ENCODE results near the gene CPZ. TPM values are rescaled to one million over a fixed set of nuclear protein-coding genes. Genes with fewer than 3 reads are reported as not detected.

CPZ gene
- total and polyA plus RNA-seq, 2 experiments from 2014 or later, result 13.4 to 19.0 TPM

DNA sequence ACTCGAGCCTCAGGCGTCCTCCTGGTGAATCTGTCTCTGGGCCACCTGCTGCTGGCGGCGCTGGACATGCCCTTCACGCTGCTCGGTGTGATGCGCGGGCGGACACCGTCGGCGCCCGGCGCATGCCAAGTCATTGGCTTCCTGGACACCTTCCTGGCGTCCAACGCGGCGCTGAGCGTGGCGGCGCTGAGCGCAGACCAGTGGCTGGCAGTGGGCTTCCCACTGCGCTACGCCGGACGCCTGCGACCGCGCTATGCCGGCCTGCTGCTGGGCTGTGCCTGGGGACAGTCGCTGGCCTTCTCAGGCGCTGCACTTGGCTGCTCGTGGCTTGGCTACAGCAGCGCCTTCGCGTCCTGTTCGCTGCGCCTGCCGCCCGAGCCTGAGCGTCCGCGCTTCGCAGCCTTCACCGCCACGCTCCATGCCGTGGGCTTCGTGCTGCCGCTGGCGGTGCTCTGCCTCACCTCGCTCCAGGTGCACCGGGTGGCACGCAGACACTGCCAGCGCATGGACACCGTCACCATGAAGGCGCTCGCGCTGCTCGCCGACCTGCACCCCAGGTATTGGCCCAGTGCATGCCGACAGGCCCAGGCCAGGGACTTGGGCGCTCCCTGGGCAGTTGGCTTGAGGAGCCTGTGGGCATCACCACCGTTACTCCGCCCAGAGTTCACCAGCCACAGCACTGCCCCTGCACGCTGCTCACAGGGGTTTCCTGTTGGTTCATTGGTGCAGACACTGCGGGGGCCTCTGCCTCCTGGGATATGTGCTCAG lies 11.3 kb upstream of the CPZ start:
- H3K27ac ChIP-seq, result no peak overlapping the region
- TF ChIP-seq EZH2 (IDR thresholded peaks at IDR 0.05; ENCODE audit: insufficient read depth, poor library complexity, severe bottlenecking) (no peak), EZH2phosphoT487 (IDR thresholded peaks at IDR 0.05; ENCODE audit: insufficient read depth, low read depth) (no peak)
- H3K9ac ChIP-seq, result no peak overlapping the region
- WGBS, 2 experiments (ENCODE audit: low coverage in 1 of 2, low lambda C conversion rate in 2 of 2, missing lambda C conversion rate in 2 of 2), result 62 to 67% methylated on average over 57 to 66 of the region's 66 CpGs
- H3K9me2 ChIP-seq (ENCODE audit: insufficient read depth), result no peaks in the 10 kb centered on the region
- peaks cover 31% of the 10 kb centered on the region; the same call in 1 of the 2 replicates for H3K27me3 ChIP-seq (replicated peaks; ENCODE audit: insufficient read depth)
- DNase-seq, result no peak
- no peak overlapping the region for H3K4me2 ChIP-seq (ENCODE audit: unreplicated experiment)
- H3K4me3 ChIP-seq, result no peak overlapping the region
- no peaks in the 10 kb centered on the region for H3F3A ChIP-seq (ENCODE audit: insufficient read depth)
- in situ Hi-C loops (cut with MboI), result no loop called here
- no peaks in the 10 kb centered on the region for H3K9me3 ChIP-seq (ENCODE audit: low read depth)
- no peaks in the 10 kb centered on the region for H3K36me3 ChIP-seq (ENCODE audit: low read depth)
- no peaks in the 10 kb centered on the region for H3K79me2 ChIP-seq (ENCODE audit: insufficient read depth)
- H4K20me1 ChIP-seq (ENCODE audit: insufficient read depth), result no peaks in the 10 kb centered on the region
- H2AFZ ChIP-seq, result no peak overlapping the region
- H3K4me1 ChIP-seq (ENCODE audit: insufficient read depth), result no peaks in the 10 kb centered on the region

DNA sequence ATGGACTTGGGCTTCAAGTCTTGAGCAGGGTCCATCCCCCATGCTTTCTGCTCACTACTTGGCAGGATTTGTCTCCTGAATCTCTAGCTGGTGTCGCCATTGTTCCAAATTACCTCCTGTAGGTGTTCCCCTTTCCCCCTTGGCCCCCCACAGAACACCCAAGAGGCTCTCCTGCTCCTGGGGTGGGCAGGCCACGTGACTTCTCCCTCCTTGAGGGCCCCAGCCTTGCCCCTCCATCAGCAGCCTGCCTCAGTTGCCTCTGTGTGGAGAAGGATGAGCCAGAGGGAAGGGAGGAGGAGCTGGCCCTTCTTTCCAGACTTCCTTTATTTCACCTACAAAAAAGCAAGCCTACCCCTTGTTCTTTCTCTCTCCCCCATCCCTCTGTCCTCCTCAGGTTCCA lies 10.5 kb upstream of the CPZ start:
- in situ Hi-C loops (cut with MboI), result no loop called here
- Histone ChIP-seq H3K27ac (no peak overlapping the region), H3F3A (ENCODE audit: insufficient read depth) (no peaks in the 10 kb centered on the region), H3K9me3 (ENCODE audit: low read depth) (no peaks in the 10 kb centered on the region), H3K27me3 (replicated peaks; ENCODE audit: insufficient read depth) (peaks cover 35% of the 10 kb centered on the region), H3K9me2 (ENCODE audit: insufficient read depth) (no peaks in the 10 kb centered on the region), H3K4me2 (ENCODE audit: unreplicated experiment) (no peak overlapping the region), H3K4me1 (ENCODE audit: insufficient read depth) (no peaks in the 10 kb centered on the region), H2AFZ (no peak overlapping the region), H4K20me1 (ENCODE audit: insufficient read depth) (no peaks in the 10 kb centered on the region), H3K9ac (no peak overlapping the region), H3K79me2 (ENCODE audit: insufficient read depth) (no peaks in the 10 kb centered on the region), H3K36me3 (ENCODE audit: low read depth) (no peaks in the 10 kb centered on the region), H3K4me3 (no peak overlapping the region)
- no peak for TF ChIP-seq EZH2 (IDR thresholded peaks at IDR 0.05; ENCODE audit: insufficient read depth, poor library complexity, severe bottlenecking)
- TF ChIP-seq EZH2phosphoT487 (IDR thresholded peaks at IDR 0.05; ENCODE audit: insufficient read depth, low read depth), result no peak
- no peak for DNase-seq
- 15 to 25% methylated on average over 2 of the region's 2 CpGs for WGBS, 2 experiments (ENCODE audit: low coverage in 1 of 2, low lambda C conversion rate in 2 of 2, missing lambda C conversion rate in 2 of 2)

DNA sequence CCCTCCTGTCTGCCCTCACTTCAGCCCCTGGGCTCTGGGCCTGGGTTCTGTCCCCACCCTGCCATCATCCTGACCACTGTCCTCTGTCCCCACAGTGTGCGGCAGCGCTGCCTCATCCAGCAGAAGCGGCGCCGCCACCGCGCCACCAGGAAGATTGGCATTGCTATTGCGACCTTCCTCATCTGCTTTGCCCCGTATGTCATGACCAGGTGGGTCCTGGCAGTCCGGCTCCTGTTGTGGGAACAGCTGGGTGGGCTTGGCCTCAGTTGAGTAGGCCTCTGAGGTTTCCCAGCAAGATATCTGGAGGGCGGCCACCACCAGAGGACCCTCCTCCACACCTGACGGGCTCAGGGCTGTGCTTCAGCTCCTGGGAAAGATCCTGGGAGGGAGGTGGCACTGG lies 10.1 kb upstream of the CPZ start:
- H3K4me2 ChIP-seq (ENCODE audit: unreplicated experiment), result no peak overlapping the region
- H4K20me1 ChIP-seq (ENCODE audit: insufficient read depth), result no peaks in the 10 kb centered on the region
- H3K4me1 ChIP-seq (ENCODE audit: insufficient read depth), result no peaks in the 10 kb centered on the region
- peaks cover 39% of the 10 kb centered on the region for H3K27me3 ChIP-seq (replicated peaks; ENCODE audit: insufficient read depth)
- H3K9me3 ChIP-seq (ENCODE audit: low read depth), result no peaks in the 10 kb centered on the region
- H3K4me3 ChIP-seq, result no peak overlapping the region
- no peak for TF ChIP-seq EZH2phosphoT487 (IDR thresholded peaks at IDR 0.05; ENCODE audit: insufficient read depth, low read depth)
- no peak overlapping the region for H3K9ac ChIP-seq
- H3K79me2 ChIP-seq (ENCODE audit: insufficient read depth), result no peaks in the 10 kb centered on the region
- 84 to 88% methylated on average over 12 of the region's 12 CpGs for WGBS, 2 experiments (ENCODE audit: low coverage in 1 of 2, low lambda C conversion rate in 2 of 2, missing lambda C conversion rate in 2 of 2)
- in situ Hi-C loops (cut with MboI), result no loop called here
- no peak overlapping the region for H2AFZ ChIP-seq
- no peak overlapping the region for H3K27ac ChIP-seq
- H3K9me2 ChIP-seq (ENCODE audit: insufficient read depth), result no peaks in the 10 kb centered on the region
- DNase-seq, result no peak
- no peaks in the 10 kb centered on the region for H3K36me3 ChIP-seq (ENCODE audit: low read depth)
- H3F3A ChIP-seq (ENCODE audit: insufficient read depth), result no peaks in the 10 kb centered on the region

DNA sequence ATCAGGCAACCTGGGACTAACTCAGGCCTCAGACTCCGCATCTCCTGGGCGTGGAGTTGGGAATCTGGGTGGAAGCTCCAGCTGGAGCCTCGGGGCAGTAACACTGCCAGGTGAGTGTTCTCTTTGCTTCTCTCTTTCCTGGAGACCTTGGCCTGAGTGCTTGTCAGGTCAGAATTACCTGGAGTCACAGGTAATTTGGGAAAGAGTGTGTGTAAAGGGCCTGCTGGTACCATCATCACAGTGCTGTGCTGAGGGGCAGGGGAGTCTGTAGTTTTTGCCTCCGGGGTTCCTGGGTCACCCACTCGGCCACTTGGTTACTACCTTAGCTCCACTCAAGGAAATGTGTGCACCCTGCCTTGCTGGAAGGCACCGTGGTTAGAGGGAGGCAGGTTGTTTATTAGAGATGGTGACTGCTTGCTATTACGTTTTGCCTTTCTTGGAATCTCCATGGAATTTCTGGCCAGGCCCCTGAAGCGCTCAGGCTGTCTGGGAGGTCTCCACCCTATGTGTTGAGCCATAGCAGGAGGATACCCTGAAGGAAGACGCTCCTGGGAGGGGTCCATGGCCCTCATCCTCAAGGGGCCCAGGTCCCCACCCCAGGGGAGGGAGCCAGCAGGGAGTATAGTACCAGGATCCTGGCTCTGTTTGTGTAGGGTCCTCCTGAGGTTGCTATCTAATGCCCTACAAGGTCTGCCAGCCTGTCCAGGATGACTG lies 9.5 kb upstream of the CPZ start:
- H2AFZ ChIP-seq, result no peak overlapping the region
- 44 to 47% methylated on average over 9 of the region's 9 CpGs for WGBS, 2 experiments (ENCODE audit: low coverage in 1 of 2, low lambda C conversion rate in 2 of 2, missing lambda C conversion rate in 2 of 2)
- no peaks in the 10 kb centered on the region for H3K36me3 ChIP-seq (ENCODE audit: low read depth)
- H3K4me1 ChIP-seq (ENCODE audit: insufficient read depth), result no peaks in the 10 kb centered on the region
- no peak overlapping the region for H3K4me3 ChIP-seq
- no peaks in the 10 kb centered on the region for H3F3A ChIP-seq (ENCODE audit: insufficient read depth)
- DNase-seq, result no peak
- H3K4me2 ChIP-seq (ENCODE audit: unreplicated experiment), result no peak overlapping the region
- no peaks in the 10 kb centered on the region for H3K9me2 ChIP-seq (ENCODE audit: insufficient read depth)
- H3K9ac ChIP-seq, result no peak overlapping the region
- no peak for TF ChIP-seq EZH2phosphoT487 (IDR thresholded peaks at IDR 0.05; ENCODE audit: insufficient read depth, low read depth)
- no peak for TF ChIP-seq EZH2 (IDR thresholded peaks at IDR 0.05; ENCODE audit: insufficient read depth, poor library complexity, severe bottlenecking)
- H3K79me2 ChIP-seq (ENCODE audit: insufficient read depth), result no peaks in the 10 kb centered on the region
- in situ Hi-C loops (cut with MboI), result no loop called here
- H4K20me1 ChIP-seq (ENCODE audit: insufficient read depth), result no peaks in the 10 kb centered on the region
- H3K27ac ChIP-seq, result no peak overlapping the region
- H3K27me3 ChIP-seq (replicated peaks; ENCODE audit: insufficient read depth), result peaks cover 36% of the 10 kb centered on the region
- H3K9me3 ChIP-seq (ENCODE audit: low read depth), result no peaks in the 10 kb centered on the region
